Fibroblast of skin of scalp (primary cell): ENCODE data around the gene HSD17B11.
"Not testable (repeated sequence)": the region's sequence is repeated elsewhere in the genome, so short reads cannot be mapped to it uniquely, and the experiment has no call there.

ENCODE experiments used
- DNase-seq: peaks from one replicate; pipeline ENCODE4 v3.0.0-alpha.2; 2013

Gene HSD17B11

DNA sequence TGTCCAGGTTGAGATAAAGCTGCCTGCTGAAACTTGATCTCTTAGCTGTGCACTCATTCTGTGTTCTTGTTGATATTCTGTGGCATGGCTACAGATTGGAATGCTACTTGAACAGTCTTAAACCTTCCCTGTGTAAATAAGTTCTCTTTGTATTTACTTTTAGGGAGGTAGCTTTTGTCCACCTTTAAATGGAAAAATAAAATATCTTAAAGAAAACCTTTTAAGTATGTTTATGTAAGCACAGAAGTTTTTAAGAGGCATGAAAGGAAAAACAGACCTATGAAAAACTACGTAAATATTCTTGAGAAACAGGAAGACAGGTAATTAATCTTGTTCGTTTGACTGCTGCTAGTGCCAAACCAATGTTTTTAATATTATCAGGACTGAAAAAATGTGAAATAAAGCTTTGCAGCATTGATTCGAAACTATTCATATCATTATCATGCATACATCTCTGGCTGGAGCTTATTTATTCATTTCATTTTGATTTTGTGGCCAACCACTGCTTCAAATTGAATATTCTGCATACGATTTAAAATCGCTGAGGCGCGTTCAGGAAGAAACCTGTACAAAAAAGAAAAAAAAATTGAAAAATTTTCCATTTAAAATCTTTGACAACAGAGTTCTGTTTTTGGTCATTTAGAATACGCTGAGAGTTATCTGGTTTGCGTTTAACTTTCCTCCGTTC lies 86.1 kb downstream of the HSD17B11 start:
- no peak for DNase-seq

- DNase-seq = no peak
Measured at GRCh38 chr4:87299898-87300297, 91.1 kb downstream of the HSD17B11 start.

GRCh38 chr4:87298362-87298761 lies 92.6 kb downstream of the HSD17B11 start:
- DNase-seq = no peak

GRCh38 chr4:87294911-87295310 lies 96.1 kb downstream of the HSD17B11 start:
- DNase-seq = not testable (repeated sequence)

GRCh38 chr4:87293889-87294288 lies 97.1 kb downstream of the HSD17B11 start:
- not testable (repeated sequence) for DNase-seq

DNA sequence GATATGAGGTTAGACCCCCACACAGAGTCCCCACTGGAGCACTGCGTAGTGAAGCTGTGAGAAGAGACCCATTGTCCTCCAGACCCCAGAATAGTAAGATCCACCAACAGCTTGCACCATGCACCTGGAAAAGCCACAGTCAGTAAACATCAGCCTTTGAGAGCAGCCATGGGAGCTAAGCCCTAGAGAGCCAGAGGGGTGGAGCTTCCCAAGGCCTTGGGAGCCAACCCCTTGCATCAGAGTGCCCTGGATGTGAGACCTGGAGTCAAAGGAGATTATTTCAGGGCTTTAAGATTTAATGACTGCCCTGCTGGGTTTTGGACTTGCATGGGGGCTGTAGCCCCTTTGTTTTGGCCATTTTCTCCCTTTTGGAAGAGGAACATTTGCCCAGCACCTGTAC lies 104.0 kb downstream of the HSD17B11 start:
- DNase-seq = no peak
